Loucy (cell line): Measurements from ENCODE around the gene IL17A.

Source experiments
- H2AFZ ChIP-seq: fragments of 200-600 bp; sonication (generic); 2 replicates; pipeline ENCODE4 v1.6.0; 2016; ENCODE audit warnings: antibody characterized with exemption, mild to moderate bottlenecking, low read length, moderate library complexity
- H3F3A ChIP-seq: fragments of 200-600 bp; 2 replicates; pipeline ENCODE4 v1.6.0; 2016; ENCODE audit warnings: antibody characterized with exemption, low read depth, mild to moderate bottlenecking
- H3K27me3 ChIP-seq: fragments of 200-600 bp; sonication (generic); 2 replicates; pipeline ENCODE4 v1.6.1; 2014; ENCODE audit warnings: low read length, mild to moderate bottlenecking; ENCODE audit not compliant: insufficient read depth, poor library complexity, severe bottlenecking
- H3K36me3 ChIP-seq: fragments of 200-600 bp; sonication (generic); 2 replicates; pipeline ENCODE4 v1.6.1; 2016; ENCODE audit warnings: low read length; ENCODE audit not compliant: insufficient read depth
- H3K4me1 ChIP-seq: fragments of 200-600 bp; sonication (generic); 2 replicates; pipeline ENCODE4 v1.5.1; 2014; ENCODE audit warnings: low read length, mild to moderate bottlenecking; ENCODE audit not compliant: insufficient read depth, poor library complexity, severe bottlenecking
- H3K4me2 ChIP-seq: fragments of 200-600 bp; sonication (generic); 2 replicates; pipeline ENCODE4 v1.6.0; 2014; ENCODE audit warnings: antibody characterized with exemption, low read length, low read depth, mild to moderate bottlenecking; ENCODE audit not compliant: poor library complexity, severe bottlenecking
- H3K4me3 ChIP-seq: fragments of 200-600 bp; sonication (generic); 2 replicates; pipeline ENCODE4 v1.5.1; 2014; ENCODE audit warnings: low read length, mild to moderate bottlenecking, mixed read lengths; ENCODE audit not compliant: poor library complexity, severe bottlenecking
- H3K79me2 ChIP-seq: fragments of 200-600 bp; sonication (generic); 2 replicates; pipeline ENCODE4 v1.6.1; 2014; ENCODE audit warnings: low read length; ENCODE audit not compliant: insufficient read depth
- H3K9ac ChIP-seq: fragments of 200-600 bp; sonication (generic); 2 replicates; pipeline ENCODE4 v1.6.0; 2014; ENCODE audit warnings: mild to moderate bottlenecking, low read depth, low read length, moderate library complexity; ENCODE audit not compliant: poor library complexity, severe bottlenecking
- H3K9me2 ChIP-seq: fragments of 200-600 bp; sonication (generic); replicated peaks from 2 replicates; pipeline ENCODE4 v1.6.1; 2016; ENCODE audit warnings: low read depth, low read length, mixed read lengths
- H3K9me3 ChIP-seq: fragments of 200-600 bp; sonication (generic); 2 replicates; pipeline ENCODE4 v1.6.1; 2014; ENCODE audit warnings: mild to moderate bottlenecking, antibody characterized with exemption, low read length, low read depth; ENCODE audit not compliant: insufficient read depth
- H4K20me1 ChIP-seq: fragments of 200-600 bp; sonication (generic); 2 replicates; pipeline ENCODE4 v1.6.0; 2014; ENCODE audit warnings: antibody characterized with exemption, low read length, mild to moderate bottlenecking; ENCODE audit not compliant: insufficient read depth, poor library complexity, severe bottlenecking
- EZH2phosphoT487 ChIP-seq: fragments of 200-600 bp; IDR thresholded peaks from 2 replicates; pipeline ENCODE4 v1.6.1; 2018; ENCODE audit warnings: antibody characterized with exemption, mild to moderate bottlenecking, moderate library complexity, borderline replicate concordance
- TF ChIP-seq, protein P1 (sequence below): fragments of 200-600 bp; sonication (generic); conservative IDR thresholded peaks from 2 replicates; pipeline ENCODE4 v1.5.1; 2014; ENCODE audit warnings: mild to moderate bottlenecking, antibody characterized with exemption, low read length

Gene IL17A

GRCh38 chr6:52174118-52174517, 12.1 kb upstream of the IL17A start:
- Histone ChIP-seq H4K20me1 (no peaks in the 10 kb centered on the region), H3K36me3 (no peaks in the 10 kb centered on the region), H3K4me3 (no peak overlapping the region), H3F3A (no peaks in the 10 kb centered on the region), H3K79me2 (no peaks in the 10 kb centered on the region), H3K4me2 (no peak overlapping the region), H3K4me1 (peaks cover 9% of the 10 kb centered on the region), H3K9ac (no peak overlapping the region), H2AFZ (no peak overlapping the region), H3K9me2 (no peaks in the 10 kb centered on the region), H3K27me3 (no peaks in the 10 kb centered on the region), H3K9me3 (no peaks in the 10 kb centered on the region)
- TF ChIP-seq, protein P1, sequence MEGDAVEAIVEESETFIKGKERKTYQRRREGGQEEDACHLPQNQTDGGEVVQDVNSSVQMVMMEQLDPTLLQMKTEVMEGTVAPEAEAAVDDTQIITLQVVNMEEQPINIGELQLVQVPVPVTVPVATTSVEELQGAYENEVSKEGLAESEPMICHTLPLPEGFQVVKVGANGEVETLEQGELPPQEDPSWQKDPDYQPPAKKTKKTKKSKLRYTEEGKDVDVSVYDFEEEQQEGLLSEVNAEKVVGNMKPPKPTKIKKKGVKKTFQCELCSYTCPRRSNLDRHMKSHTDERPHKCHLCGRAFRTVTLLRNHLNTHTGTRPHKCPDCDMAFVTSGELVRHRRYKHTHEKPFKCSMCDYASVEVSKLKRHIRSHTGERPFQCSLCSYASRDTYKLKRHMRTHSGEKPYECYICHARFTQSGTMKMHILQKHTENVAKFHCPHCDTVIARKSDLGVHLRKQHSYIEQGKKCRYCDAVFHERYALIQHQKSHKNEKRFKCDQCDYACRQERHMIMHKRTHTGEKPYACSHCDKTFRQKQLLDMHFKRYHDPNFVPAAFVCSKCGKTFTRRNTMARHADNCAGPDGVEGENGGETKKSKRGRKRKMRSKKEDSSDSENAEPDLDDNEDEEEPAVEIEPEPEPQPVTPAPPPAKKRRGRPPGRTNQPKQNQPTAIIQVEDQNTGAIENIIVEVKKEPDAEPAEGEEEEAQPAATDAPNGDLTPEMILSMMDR: no peak
- no peak for TF ChIP-seq EZH2phosphoT487

GRCh38 chr6:52176550-52176949, 9.6 kb upstream of the IL17A start:
- H3K9me3 ChIP-seq: no peaks in the 10 kb centered on the region
- no peak overlapping the region for H3K4me3 ChIP-seq
- H3K27me3 ChIP-seq: no peaks in the 10 kb centered on the region
- no peak overlapping the region for H2AFZ ChIP-seq
- no peaks in the 10 kb centered on the region; the same call in 1 of the 2 replicates for H3F3A ChIP-seq
- peaks cover 25% of the 10 kb centered on the region for H3K4me1 ChIP-seq
- H3K9me2 ChIP-seq: no peaks in the 10 kb centered on the region
- no peaks in the 10 kb centered on the region for H4K20me1 ChIP-seq
- TF ChIP-seq, protein P1: no peak
- TF ChIP-seq EZH2phosphoT487: no peak
- H3K4me2 ChIP-seq: no peak overlapping the region
- H3K9ac ChIP-seq: no peak overlapping the region
- H3K36me3 ChIP-seq: no peaks in the 10 kb centered on the region
- no peaks in the 10 kb centered on the region for H3K79me2 ChIP-seq

GRCh38 chr6:52177961-52178360, 8.2 kb upstream of the IL17A start:
- no peaks in the 10 kb centered on the region for H3K9me3 ChIP-seq
- no peak overlapping the region for H3K4me2 ChIP-seq
- H3K4me3 ChIP-seq: no peak overlapping the region
- TF ChIP-seq, protein P1: no peak
- no peak for TF ChIP-seq EZH2phosphoT487
- no peak overlapping the region for H2AFZ ChIP-seq
- no peaks in the 10 kb centered on the region for H3K79me2 ChIP-seq
- H3K9ac ChIP-seq: no peak overlapping the region
- no peaks in the 10 kb centered on the region; the same call in 1 of the 2 replicates for H3F3A ChIP-seq
- peaks cover 27% of the 10 kb centered on the region for H3K4me1 ChIP-seq
- H3K27me3 ChIP-seq: no peaks in the 10 kb centered on the region
- no peaks in the 10 kb centered on the region for H3K36me3 ChIP-seq
- H4K20me1 ChIP-seq: no peaks in the 10 kb centered on the region
- no peaks in the 10 kb centered on the region for H3K9me2 ChIP-seq
